ENCODE measurements around the gene PLEK. TPM values are rescaled to one million over a fixed set of nuclear protein-coding genes. Genes with fewer than 3 reads are reported as not detected.

PLEK gene
- total and polyA plus RNA-seq, 10 of the 15 experiments (the other 5 are each of a cell fraction or from before 2014, with no cell fraction given), result 229 to 804 (median 362) TPM

GRCh38 chr2:68418855-68419254 lies 53.8 kb downstream of the PLEK start:
- WGBS (ENCODE audit: insufficient coverage, insufficient replicate concordance, low lambda C conversion rate, missing lambda C conversion rate), result 70% methylated on average over 3 of the region's 3 CpGs
- Histone ChIP-seq H2AFZ (ENCODE audit: control insufficient read depth, low read depth, low read length) (peak overlapping the region; percentile 1; the same call in 1 of the 2 replicates), H3K4me3 (no peak overlapping the region), H3K9ac (ENCODE audit: control insufficient read depth, insufficient read depth, low read length) (no peak overlapping the region), H3K4me2 (ENCODE audit: control insufficient read depth, insufficient read depth) (peak overlapping the region; percentile 7; the same call in 1 of the 2 replicates), H3K4me1 (ENCODE audit: control insufficient read depth, insufficient read depth, low read length) (peaks cover 36% of the 10 kb centered on the region), H3K36me3 (ENCODE audit: control insufficient read depth in 2 of 2, insufficient read depth in 2 of 2, low read length in 1 of 2) (no peaks in the 10 kb centered on the region), H4K20me1 (ENCODE audit: control insufficient read depth, insufficient read depth) (no peaks in the 10 kb centered on the region), H3K79me2 (ENCODE audit: control insufficient read depth, insufficient read depth, low read length) (no peaks in the 10 kb centered on the region), H3K9me3 (replicated peaks; ENCODE audit: control insufficient read depth, insufficient read depth, low read length) (peaks cover 2% of the 10 kb centered on the region; the same call in 1 of the 3 replicates), H3K27ac (ENCODE audit: control insufficient read depth, insufficient read depth) (no peak overlapping the region), H3K27me3 (replicated peaks in 1 of 2; ENCODE audit: control insufficient read depth in 2 of 2, insufficient read depth in 2 of 2, low read length in 1 of 2) (no peaks in the 10 kb centered on the region; a peak in 1 of 4 replicates)
- ChIA-PET POLR2A (interaction anchor here (0.8 to 10.7 kb wide), 4 partner anchors 8 to 53 kb away, joined by 3 to 70 read pairs (median 3); no protein-coding TSS in a partner anchor), SMC1A (ENCODE audit: uncharacterized antibody, unreplicated experiment) (interaction anchor here (2.8 to 11.3 kb wide), 4 partner anchors 9 to 32 kb away, joined by 10 to 207 read pairs (median 152); no protein-coding TSS in a partner anchor), RAD21 (ENCODE audit: unreplicated experiment) (interaction anchor here (0.8 to 9.8 kb wide), 8 partner anchors 8 to 47 kb away, joined by 3 to 147 read pairs (median 4); no protein-coding TSS in a partner anchor), CTCF (interaction anchor here (0.8 to 9.7 kb wide), 3 partner anchors 22 to 34 kb away, joined by 3 to 87 read pairs (median 3); no protein-coding TSS in a partner anchor)
- no peak for DNase-seq (ENCODE audit: low read depth, low spot score)
- no TSS peak for BruUV-seq (replicated peaks)
- ATAC-seq, result peak; percentile 76
- TF ChIP-seq ZNF24 (IDR thresholded peaks at IDR 0.05) (no peak), WRNIP1 (IDR thresholded peaks at IDR 0.05; ENCODE audit: borderline replicate concordance, low read depth, low read length) (no peak), RUNX3 (IDR thresholded peaks at IDR 0.05; ENCODE audit: low read length) (peak; percentile 20; the same call in 1 of the 2 replicates), NR2C1 (IDR thresholded peaks at IDR 0.05) (no peak), LARP7 (IDR thresholded peaks at IDR 0.05) (0 out of 2 replicates have a peak, but pooled peaks have one; percentile 29), EED (IDR thresholded peaks at IDR 0.05; ENCODE audit: low read depth) (peak; percentile 19; the same call in 1 of the 2 replicates), ZNF207 (IDR thresholded peaks at IDR 0.05; ENCODE audit: borderline replicate concordance) (no peak), CHD2 (IDR thresholded peaks at IDR 0.05; ENCODE audit: borderline replicate concordance, low read depth, low read length) (no peak), NR2F1 (conservative IDR thresholded peaks at IDR 0.05) (0 out of 2 replicates have a peak, but pooled peaks have one; percentile 29), TCF3 (IDR thresholded peaks at IDR 0.05; ENCODE audit: borderline replicate concordance, insufficient read depth, low read depth, low read length) (no peak), CTCF (IDR thresholded peaks at IDR 0.05 in 2 of 3, conservative IDR thresholded peaks at IDR 0.05 in 1 of 3; ENCODE audit: control insufficient read depth in 2 of 3, extremely low read depth in 1 of 3, insufficient read depth in 1 of 3, low read depth in 3 of 3, low read length in 3 of 3) (peak in 2 of 3 experiments; percentile 15 to 23; a peak in 1 of 6 replicates)
- FAIRE-seq, result no peak
- in situ Hi-C loops (cut with MboI), result no loop called here
- intact Hi-C loops (cut with micrococcal nuclease; ENCODE audit: unreplicated experiment), result no loop called here

Measured in GM12878 (cell line).